HepG2 (cell line): ENCODE data around the gene SAMD10. TPM values are rescaled to one million over a fixed set of nuclear protein-coding genes. Genes with fewer than 3 reads are reported as not detected.

ENCODE experiments used
- ATAC-seq: fragments of 200-7000 bp; cut with Tn5 transposase; 3 replicates; pipeline ENCODE4 v1.9.1; 2020; ENCODE audit warnings: mild to moderate bottlenecking, moderate library complexity
- BruUV-seq: library from RNA; stranded (reverse); fragments of 400-500 nt; replicated peaks from 2 replicates; lab custom pipeline; 2021; lab: Mats Ljungman, UMichigan
- CTCF ChIA-PET: fragments of 300-600 bp; formaldehyde crosslinking; extraction: SDS; loops from one replicate; lab custom pipeline; 2021; ENCODE audit warnings: low total read pairs, inconsistent platforms, low intra/inter-chr PET ratio; lab: Yijun Ruan, JAX
- POLR2A ChIA-PET: fragments of 350-600 bp; sonication (Branson Sonifier 250); formaldehyde crosslinking; loops from one replicate; lab custom pipeline; 2020; ENCODE audit warnings: antibody characterized with exemption, inconsistent platforms; lab: Yijun Ruan, JAX
- DNase-seq: peaks from one replicate; pipeline ENCODE4 v3.0.0-alpha.2; 2015; ENCODE audit warnings: low spot score
- FAIRE-seq: peaks from 3 replicates; lab custom pipeline; 2011; peaks lifted over from hg19 to GRCh38; lab: Jason Lieb, UNC
- H2AFZ ChIP-seq: one replicate; pipeline ENCODE4 v1.6.1; 2011; ENCODE audit warnings: low read length, inconsistent platforms
- H3K27ac ChIP-seq: fragments of 300-600 bp; 3 replicates; pipeline ENCODE4 v1.8.0; 2011; ENCODE audit warnings: mixed run types, mild to moderate bottlenecking, mixed read lengths, low read length, inconsistent platforms; ENCODE audit not compliant: insufficient read depth; ENCODE audit errors: extremely low read length
- H3K27me3 ChIP-seq, 2 experiments: fragments of 200-600 bp in 1 of 2; 2 replicates in 1 of 2; 3 replicates in 1 of 2; pipeline versions ENCODE4 v1.6.0 to v1.8.0; 2011; ENCODE audit warnings: low read length in 2 of 2, mild to moderate bottlenecking in 2 of 2, moderate library complexity in 2 of 2, inconsistent platforms in 1 of 2; ENCODE audit not compliant: insufficient read depth in 2 of 2, control insufficient read depth in 1 of 2
- H3K36me3 ChIP-seq, 2 experiments: fragments of 200-600 bp in 1 of 2; replicated peaks in 1 of 2; 2 replicates in 1 of 2; 3 replicates in 1 of 2; pipeline versions ENCODE4 v1.5.1 to v1.8.0; 2011; ENCODE audit warnings: low read length in 2 of 2, inconsistent platforms in 1 of 2; ENCODE audit not compliant: insufficient read depth in 2 of 2, control insufficient read depth in 1 of 2
- H3K4me1 ChIP-seq: 2 replicates; pipeline ENCODE4 v1.5.1; 2012; ENCODE audit warnings: low read length, inconsistent platforms; ENCODE audit not compliant: insufficient read depth
- H3K4me2 ChIP-seq: 2 replicates; pipeline ENCODE4 v1.6.0; 2011; ENCODE audit warnings: low read depth, low read length, inconsistent platforms
- H3K4me3 ChIP-seq, 3 experiments: fragments of 200-600 bp in 1 of 3; sonication (generic), shearing (Covaris generic) in 1 of 3; replicated peaks in 1 of 3; 2 replicates each; pipeline ENCODE4 v1.5.1; 2011 to 2016; ENCODE audit warnings: low read length in 3 of 3, inconsistent platforms in 2 of 3, low read depth in 2 of 3, mild to moderate bottlenecking in 2 of 3, control low read depth in 1 of 3, mixed read lengths in 1 of 3; ENCODE audit not compliant: insufficient read depth in 1 of 3
- H3K79me2 ChIP-seq: one replicate; pipeline ENCODE4 v1.6.1; 2011; ENCODE audit warnings: low read length, inconsistent platforms; ENCODE audit not compliant: insufficient read depth
- H3K9ac ChIP-seq: 2 replicates; pipeline ENCODE4 v1.6.0; 2011; ENCODE audit warnings: mild to moderate bottlenecking, low read depth, low read length, inconsistent platforms; ENCODE audit not compliant: insufficient read depth
- H3K9me3 ChIP-seq: 2 replicates; pipeline ENCODE4 v1.5.1; 2012; ENCODE audit warnings: mild to moderate bottlenecking, low read length
- H4K20me1 ChIP-seq: 2 replicates; pipeline ENCODE4 v1.6.0; 2011; ENCODE audit warnings: inconsistent platforms, mild to moderate bottlenecking, low read length, moderate library complexity; ENCODE audit not compliant: insufficient read depth
- CCDC6 ChIP-seq: sonication (generic); formaldehyde crosslinking; IDR thresholded peaks from 2 replicates; pipeline ENCODE4 v1.8.1; 2022; ENCODE audit warnings: mild to moderate bottlenecking, missing genetic modification reagents, moderate library complexity
- LRRFIP1 ChIP-seq: sonication (generic); formaldehyde crosslinking; conservative IDR thresholded peaks from 2 replicates; pipeline ENCODE4 v1.4.0; 2020; ENCODE audit warnings: missing genetic modification reagents
- NCOA1 ChIP-seq: sonication (generic); formaldehyde crosslinking; IDR thresholded peaks from 2 replicates; pipeline ENCODE4 v1.9.0; 2021; ENCODE audit warnings: missing genetic modification reagents
- YY1 ChIP-seq: IDR thresholded peaks from 2 replicates; pipeline ENCODE4 v1.6.1; 2011; ENCODE audit warnings: low read length, low read depth, moderate library complexity, mild to moderate bottlenecking; ENCODE audit not compliant: insufficient read depth, insufficient replicate concordance
- ZHX1 ChIP-seq: sonication (generic); formaldehyde crosslinking; IDR thresholded peaks from 2 replicates; pipeline ENCODE4 v1.8.1; 2022; ENCODE audit warnings: low read depth, mild to moderate bottlenecking, missing genetic modification reagents
- ZNF574 ChIP-seq: sonication (generic); formaldehyde crosslinking; IDR thresholded peaks from 2 replicates; pipeline ENCODE4 v1.4.0; 2020; ENCODE audit warnings: missing genetic modification reagents
- ZNF580 ChIP-seq: IDR thresholded peaks from 2 replicates; pipeline ENCODE4 v1.6.1; 2016; ENCODE audit warnings: low read depth, borderline replicate concordance
- WGBS: methylation state at CpG from one replicate; pipeline ENCODE4 v1.1.6; 2017; ENCODE audit warnings: low lambda C conversion rate; 5-methylcytosine and 5-hydroxymethylcytosine counted together
- in situ Hi-C: cut with HindIII; loops from 2 replicates; pipeline ENCODE4 v1.10.0; 2017; ENCODE audit warnings: low pct_unique_long_range_greater_than_20kb; ENCODE audit not compliant: extremely low pct_ligation_motif_present
- intact Hi-C: fragments of 100-400 bp; cut with micrococcal nuclease; formaldehyde crosslinking; loops from one replicate; pipeline ENCODE4 v1.10.0; 2022; ENCODE audit not compliant: unreplicated experiment
- polyA plus RNA-seq, 8 experiments: library from polyadenylated mRNA; depleted of rRNA in 3 of 8; stranded (reverse) in 7 of 8; unstranded in 1 of 8; fragments of >200 nt; fragmentation: Illumina TruSeq in 4 of 8; extraction: Trizol in 4 of 8; gene quantifications; 2 replicates each; pipeline versions ENCODE4 v1.2.1 to v1.2.3, GENCODE V29; 2011 to 2016; ENCODE audit warnings: low read depth in 4 of 8, missing spikeins in 1 of 8, mixed read lengths in 1 of 8; ENCODE audit not compliant: insufficient read depth in 1 of 8
- total RNA-seq, 5 experiments: library from RNA; depleted of rRNA; stranded (reverse); fragments of >200 nt; fragmentation: Illumina TruSeq; extraction: Trizol; gene quantifications; 2 replicates each; pipeline ENCODE4 v1.2.3, GENCODE V29; 2016; ENCODE audit warnings: low read depth in 1 of 5

The SAMD10 gene
- total and polyA plus RNA-seq, 2 of the 13 experiments (the other 11 are each of a cell fraction or from before 2014, with no cell fraction given) = 6.1 to 11.0 TPM

GRCh38 chr20:63951398-63952209, 27.8 kb downstream of the SAMD10 start:
- ATAC-seq = no peak
- Histone ChIP-seq H3K9ac (peak overlapping the region; percentile 10), H2AFZ (no peak overlapping the region), H4K20me1 (peaks cover 80% of the 10 kb centered on the region), H3K4me2 (peak overlapping the region; percentile 4; the same call in 1 of the 2 replicates), H3K79me2 (peaks cover 85% of the 10 kb centered on the region), H3K36me3 (peaks cover 12 to 15% of the 10 kb centered on the region in 2 experiments; a peak in 4 of 5 replicates), H3K4me1 (peaks cover 69% of the 10 kb centered on the region), H3K4me3 (no peak overlapping the region), H3K27ac (peak overlapping the region; percentile 13), H3K27me3 (no peaks in the 10 kb centered on the region), H3K9me3 (no peaks in the 10 kb centered on the region)
- no TSS peak for BruUV-seq
- in situ Hi-C loops (no loop called here), intact Hi-C loops (no loop called here)
- POLR2A ChIA-PET = interaction anchor here (0.6 to 1.3 kb wide), 2 partner anchors 20 to 104 kb away, joined by 3 to 4 read pairs; no protein-coding TSS in a partner anchor
- no peak for DNase-seq
- CTCF ChIA-PET = interaction anchor here (1.5 kb wide), 1 partner anchor 22 kb away, joined by 4 read pairs; no protein-coding TSS in a partner anchor
- WGBS = 92% methylated on average over 13 of the region's 17 CpGs
- FAIRE-seq = no peak
- no peak for TF ChIP-seq ZNF580 (CRISPR knock-in tag)
- no peak for TF ChIP-seq NCOA1 (CRISPR knock-in tag)
- no peak for TF ChIP-seq ZHX1 (CRISPR knock-in tag)
- no peak for TF ChIP-seq LRRFIP1 (CRISPR knock-in tag)
- no peak for TF ChIP-seq YY1
- no peak for TF ChIP-seq ZNF574 (CRISPR knock-in tag)
- TF ChIP-seq CCDC6 (CRISPR knock-in tag) = no peak
